Activated CD4-positive, alpha-beta T cell treated with anti-CD3 and anti-CD28 coated beads for 36 hours (primary cell): Measurements from ENCODE around the gene GRIN2A. TPM values are rescaled to one million over a fixed set of nuclear protein-coding genes. Genes with fewer than 3 reads are reported as not detected.

Experiments used
- ATAC-seq: fragments of 200-7000 bp; cut with Tn5 transposase; one replicate; pipeline ENCODE4 v1.10.0; 2021; ENCODE audit warnings: mild to moderate bottlenecking, moderate library complexity
- CTCF ChIA-PET: fragments of 350-600 bp; sonication (Branson Sonifier 250); formaldehyde crosslinking; loops from one replicate; lab custom pipeline; 2021; ENCODE audit warnings: antibody characterized with exemption; lab: Charles Lee
- POLR2A ChIA-PET: fragments of 350-600 bp; sonication (Branson Sonifier 250); formaldehyde crosslinking; loops from one replicate; lab custom pipeline; 2021; ENCODE audit warnings: antibody characterized with exemption, inconsistent platforms; lab: Charles Lee
- DNase-seq: peaks from one replicate; pipeline ENCODE4 v3.0.0-alpha.2; 2020
- H3K27ac Mint-ChIP-seq: one replicate; pipeline ENCODE4 v1.8.0; 2021; ENCODE audit warnings: mixed read lengths
- H3K27me3 Mint-ChIP-seq: one replicate; pipeline ENCODE4 v1.8.0; 2021; ENCODE audit warnings: mixed read lengths
- H3K36me3 Mint-ChIP-seq: one replicate; pipeline ENCODE4 v1.8.0; 2021; ENCODE audit warnings: low read depth, mixed read lengths
- H3K4me1 Mint-ChIP-seq: one replicate; pipeline ENCODE4 v1.8.0; 2021; ENCODE audit warnings: mixed read lengths
- H3K4me3 Mint-ChIP-seq: one replicate; pipeline ENCODE4 v1.8.0; 2021; ENCODE audit warnings: mild to moderate bottlenecking, moderate library complexity, mixed read lengths
- H3K9me3 Mint-ChIP-seq: one replicate; pipeline ENCODE4 v1.8.0; 2021; ENCODE audit warnings: low read depth, mixed read lengths
- intact Hi-C, 2 experiments: fragments of 100-400 bp; cut with DNase I in 1 of 2; cut with micrococcal nuclease in 1 of 2; formaldehyde crosslinking; loops; one replicate each; pipeline versions ENCODE4 v1.14.2 to v1.15.1; 2022 to 2024; cut with DNase I, micrococcal nuclease
- total RNA-seq, 2 experiments: library from RNA; stranded (reverse); gene quantifications; one replicate each; pipeline ENCODE4 v1.2.3, GENCODE V29; 2021

The GRIN2A gene
- total RNA-seq, 2 experiments from 2014 or later, result not detected

GRCh38 chr16:9808210-9808609 lies 374.0 kb downstream of the GRIN2A start:
- Mint-ChIP-seq H3K27me3 (no peaks in the 10 kb centered on the region), H3K36me3 (no peaks in the 10 kb centered on the region), H3K4me3 (no peak overlapping the region), H3K9me3 (peaks cover 4% of the 10 kb centered on the region), H3K4me1 (no peaks in the 10 kb centered on the region), H3K27ac (no peak overlapping the region)
- ChIA-PET CTCF (no interaction called here), POLR2A (no interaction called here)
- ATAC-seq, result no peak
- intact Hi-C loops, result no loop called here
- no peak for DNase-seq

- Mint-ChIP-seq H3K4me3 (no peak overlapping the region), H3K36me3 (no peaks in the 10 kb centered on the region), H3K27ac (no peak overlapping the region), H3K9me3 (peaks cover 4% of the 10 kb centered on the region), H3K27me3 (no peaks in the 10 kb centered on the region), H3K4me1 (no peaks in the 10 kb centered on the region)
- CTCF ChIA-PET, result no interaction called here
- no peak for DNase-seq
- no peak for ATAC-seq
- POLR2A ChIA-PET, result no interaction called here
- intact Hi-C loops, result no loop called here
These were observed 374.9 kb downstream of the GRIN2A start for GRCh38 chr16:9807302-9807701.

- H3K27me3 Mint-ChIP-seq, result no peaks in the 10 kb centered on the region
- no peaks in the 10 kb centered on the region for H3K4me1 Mint-ChIP-seq
- no peak overlapping the region for H3K4me3 Mint-ChIP-seq
- no peak for DNase-seq
- peaks cover 7% of the 10 kb centered on the region for H3K9me3 Mint-ChIP-seq
- no peak for ATAC-seq
- CTCF ChIA-PET, result no interaction called here
- H3K36me3 Mint-ChIP-seq, result no peaks in the 10 kb centered on the region
- H3K27ac Mint-ChIP-seq, result no peak overlapping the region
- intact Hi-C loops, result no loop called here
- POLR2A ChIA-PET, result no interaction called here
These were observed 377.1 kb downstream of the GRIN2A start for GRCh38 chr16:9805109-9805508.

- ATAC-seq (no peak), DNase-seq (no peak)
- H3K36me3 Mint-ChIP-seq, result no peaks in the 10 kb centered on the region
- ChIA-PET POLR2A (no interaction called here), CTCF (no interaction called here)
- intact Hi-C loops, result no loop called here
- no peak overlapping the region for H3K27ac Mint-ChIP-seq
- no peak overlapping the region for H3K4me3 Mint-ChIP-seq
- no peaks in the 10 kb centered on the region for H3K27me3 Mint-ChIP-seq
- H3K9me3 Mint-ChIP-seq, result peaks cover 5% of the 10 kb centered on the region
- no peaks in the 10 kb centered on the region for H3K4me1 Mint-ChIP-seq
These were observed 380.1 kb downstream of the GRIN2A start for GRCh38 chr16:9802160-9802559.

- POLR2A ChIA-PET, result no interaction called here
- ATAC-seq, result no peak
These were observed 380.6 kb downstream of the GRIN2A start for GRCh38 chr16:9801651-9802050.

GRCh38 chr16:9800186-9800738 lies 382.0 kb downstream of the GRIN2A start:
- Mint-ChIP-seq H3K36me3 (no peaks in the 10 kb centered on the region), H3K27me3 (no peaks in the 10 kb centered on the region), H3K9me3 (peaks cover 3% of the 10 kb centered on the region), H3K4me3 (no peak overlapping the region), H3K4me1 (no peaks in the 10 kb centered on the region), H3K27ac (no peak overlapping the region)
- intact Hi-C loops, result no loop called here
- ChIA-PET POLR2A (no interaction called here), CTCF (no interaction called here)
- ATAC-seq (no peak), DNase-seq (no peak)

More at GRCh38 chr16:9801651-9802050, 380.6 kb downstream of the GRIN2A start:
- intact Hi-C loops, result no loop called here
- Mint-ChIP-seq H3K9me3 (peaks cover 5% of the 10 kb centered on the region), H3K4me1 (no peaks in the 10 kb centered on the region), H3K4me3 (no peak overlapping the region), H3K36me3 (no peaks in the 10 kb centered on the region), H3K27ac (no peak overlapping the region), H3K27me3 (no peaks in the 10 kb centered on the region)
- no peak for DNase-seq
- CTCF ChIA-PET, result no interaction called here

GRCh38 chr16:9798952-9799580 lies 383.2 kb downstream of the GRIN2A start:
- intact Hi-C loops, result no loop called here
- POLR2A ChIA-PET, result no interaction called here
- CTCF ChIA-PET, result interaction anchor here (0.6 kb wide), 2 partner anchors 179 to 1886 kb away, joined by 3 read pairs; no protein-coding TSS in a partner anchor
- no peaks in the 10 kb centered on the region for H3K4me1 Mint-ChIP-seq
- H3K9me3 Mint-ChIP-seq, result peaks cover 6% of the 10 kb centered on the region
- DNase-seq (no peak), ATAC-seq (no peak)
- H3K36me3 Mint-ChIP-seq, result no peaks in the 10 kb centered on the region
- H3K4me3 Mint-ChIP-seq, result no peak overlapping the region
- H3K27ac Mint-ChIP-seq, result no peak overlapping the region
- H3K27me3 Mint-ChIP-seq, result no peaks in the 10 kb centered on the region

GRCh38 chr16:9798474-9798873 lies 383.8 kb downstream of the GRIN2A start:
- no peak for ATAC-seq
- POLR2A ChIA-PET, result no interaction called here
- DNase-seq, result no peak
- CTCF ChIA-PET, result interaction anchor here (0.6 kb wide), 2 partner anchors 178 to 1886 kb away, joined by 3 read pairs; no protein-coding TSS in a partner anchor
- Mint-ChIP-seq H3K36me3 (no peaks in the 10 kb centered on the region), H3K4me1 (no peaks in the 10 kb centered on the region), H3K27me3 (no peaks in the 10 kb centered on the region), H3K27ac (no peak overlapping the region), H3K4me3 (no peak overlapping the region), H3K9me3 (peaks cover 6% of the 10 kb centered on the region)
- intact Hi-C loops, result no loop called here

- intact Hi-C loops, result no loop called here
- no peaks in the 10 kb centered on the region for H3K27me3 Mint-ChIP-seq
- POLR2A ChIA-PET, result no interaction called here
- no peaks in the 10 kb centered on the region for H3K36me3 Mint-ChIP-seq
- ATAC-seq (no peak), DNase-seq (no peak)
- H3K9me3 Mint-ChIP-seq, result peaks cover 6% of the 10 kb centered on the region
- no peak overlapping the region for H3K4me3 Mint-ChIP-seq
- CTCF ChIA-PET, result no interaction called here
- H3K4me1 Mint-ChIP-seq, result no peaks in the 10 kb centered on the region
- H3K27ac Mint-ChIP-seq, result no peak overlapping the region
These were observed 384.9 kb downstream of the GRIN2A start for GRCh38 chr16:9797306-9797705.

- CTCF ChIA-PET, result interaction anchor here (0.7 kb wide), 1 partner anchor 44 kb away, joined by 4 read pairs; no protein-coding TSS in a partner anchor
- peaks cover 3% of the 10 kb centered on the region for H3K9me3 Mint-ChIP-seq
- no peaks in the 10 kb centered on the region for H3K36me3 Mint-ChIP-seq
- no peak for DNase-seq
- no peak overlapping the region for H3K4me3 Mint-ChIP-seq
- no peak overlapping the region for H3K27ac Mint-ChIP-seq
- H3K4me1 Mint-ChIP-seq, result no peaks in the 10 kb centered on the region
- ATAC-seq, result no peak
- POLR2A ChIA-PET, result no interaction called here
- H3K27me3 Mint-ChIP-seq, result no peaks in the 10 kb centered on the region
- intact Hi-C loops, result no loop called here
These were observed 388.6 kb downstream of the GRIN2A start for GRCh38 chr16:9793623-9794022.

GRCh38 chr16:9791556-9791955 lies 390.7 kb downstream of the GRIN2A start:
- no peak overlapping the region for H3K27ac Mint-ChIP-seq
- ATAC-seq (no peak), DNase-seq (no peak)
- intact Hi-C loops, result no loop called here
- H3K27me3 Mint-ChIP-seq, result no peaks in the 10 kb centered on the region
- H3K36me3 Mint-ChIP-seq, result no peaks in the 10 kb centered on the region
- no peaks in the 10 kb centered on the region for H3K4me1 Mint-ChIP-seq
- H3K4me3 Mint-ChIP-seq, result no peak overlapping the region
- POLR2A ChIA-PET, result no interaction called here
- CTCF ChIA-PET, result no interaction called here
- peaks cover 3% of the 10 kb centered on the region for H3K9me3 Mint-ChIP-seq

GRCh38 chr16:9790199-9790598 lies 392.0 kb downstream of the GRIN2A start:
- H3K4me3 Mint-ChIP-seq, result no peak overlapping the region
- DNase-seq (no peak), ATAC-seq (no peak)
- no peak overlapping the region for H3K27ac Mint-ChIP-seq
- H3K27me3 Mint-ChIP-seq, result no peaks in the 10 kb centered on the region
- H3K36me3 Mint-ChIP-seq, result no peaks in the 10 kb centered on the region
- intact Hi-C loops, result no loop called here
- no peaks in the 10 kb centered on the region for H3K4me1 Mint-ChIP-seq
- CTCF ChIA-PET, result no interaction called here
- H3K9me3 Mint-ChIP-seq, result peaks cover 3% of the 10 kb centered on the region
- POLR2A ChIA-PET, result no interaction called here
